C1 segment of cervical spinal cord (tissue), 14 donors: Measurements from ENCODE around the gene DRICH1.
"Not testable (repeated sequence)": the region's sequence is repeated elsewhere in the genome, so short reads cannot be mapped to it uniquely, and the experiment has no call there.

Source experiments
- DNase-seq, 14 donors: peaks; one replicate each; lab custom pipeline; 2025; lab: John Stamatoyannopoulos, UW

DRICH1 gene

GRCh38 chr22:23598805-23599518 lies 33.2 kb downstream of the DRICH1 start:
- no peak for DNase-seq

- not testable (repeated sequence) for DNase-seq
These were observed 34.4 kb downstream of the DRICH1 start for GRCh38 chr22:23597576-23598268.

GRCh38 chr22:23595904-23596303 lies 36.2 kb downstream of the DRICH1 start:
- not testable (repeated sequence) for DNase-seq

GRCh38 chr22:23591846-23592245 lies 40.3 kb downstream of the DRICH1 start:
- no peak for DNase-seq

GRCh38 chr22:23591201-23591791 lies 40.8 kb downstream of the DRICH1 start:
- peak in 7 of 14 donors; percentile 0 to 51 (median 15) for DNase-seq

GRCh38 chr22:23583836-23584235 lies 48.3 kb downstream of the DRICH1 start:
- DNase-seq: no peak

GRCh38 chr22:23583153-23583552 lies 49.0 kb downstream of the DRICH1 start:
- no peak for DNase-seq

GRCh38 chr22:23581260-23581650 lies 50.9 kb downstream of the DRICH1 start:
- no peak for DNase-seq

GRCh38 chr22:23580576-23581259 lies 51.4 kb downstream of the DRICH1 start:
- DNase-seq: no peak

GRCh38 chr22:23579870-23580575 lies 52.1 kb downstream of the DRICH1 start, which contains the start of gene IGLL1:
TSS of gene IGLL1 (minus strand) at chr22:23580290. CDS start at chr22:23580190, 100 bp downstream.
- DNase-seq: no peak

GRCh38 chr22:23579280-23579679 lies 52.8 kb downstream of the DRICH1 start:
- no peak for DNase-seq

GRCh38 chr22:23578306-23578705 lies 53.8 kb downstream of the DRICH1 start:
- DNase-seq: no peak

GRCh38 chr22:23576681-23577080 lies 55.4 kb downstream of the DRICH1 start:
- no peak for DNase-seq

GRCh38 chr22:23575601-23576000 lies 56.5 kb downstream of the DRICH1 start:
- DNase-seq: no peak

- DNase-seq: no peak
These were observed 57.2 kb downstream of the DRICH1 start for GRCh38 chr22:23574877-23575276.

GRCh38 chr22:23574371-23574811 lies 57.7 kb downstream of the DRICH1 start:
- DNase-seq: no peak

- not testable (repeated sequence) for DNase-seq
These were observed 58.4 kb downstream of the DRICH1 start for GRCh38 chr22:23573701-23574235.

- not testable (repeated sequence) for DNase-seq
These were observed 59.0 kb downstream of the DRICH1 start for GRCh38 chr22:23573106-23573505.

- DNase-seq: no peak
These were observed 60.6 kb downstream of the DRICH1 start for GRCh38 chr22:23571486-23571885.

- no peak for DNase-seq
These were observed 61.4 kb downstream of the DRICH1 start for GRCh38 chr22:23570681-23571080.

GRCh38 chr22:23569716-23570115 lies 62.4 kb downstream of the DRICH1 start:
- DNase-seq: no peak
